Stimulated activated CD4-positive, alpha-beta T cell treated with anti-CD3 and anti-CD28 coated beads, Interleukin-1b, Interleukin-23, amount 100 ng/mL, for 1 hour (primary cell): ENCODE results near the gene PLAU.
"Not testable (repeated sequence)": the region's sequence is repeated elsewhere in the genome, so short reads cannot be mapped to it uniquely, and the experiment has no call there.

Experiments
- DNase-seq, 2 donors: peaks; one replicate each; pipeline ENCODE4 v3.0.0-alpha.2; 2020; ENCODE audit warnings: low read depth in 2 of 2

PLAU gene

GRCh38 chr10:73876971-73877370 is 34.0 kb upstream of the PLAU start:
- no peak for DNase-seq

GRCh38 chr10:73877533-73878160 is 33.3 kb upstream of the PLAU start:
- DNase-seq: no peak

GRCh38 chr10:73878365-73878764 is 32.6 kb upstream of the PLAU start:
- DNase-seq: no peak

GRCh38 chr10:73879296-73880173 is 31.4 kb upstream of the PLAU start:
- DNase-seq: peak; percentile 85 to 86

GRCh38 chr10:73881221-73881919 is 29.6 kb upstream of the PLAU start:
- no peak for DNase-seq

- no peak for DNase-seq
Observed at GRCh38 chr10:73884017-73884416, 26.9 kb upstream of the PLAU start.

- DNase-seq: peak; percentile 33 to 35
Observed at GRCh38 chr10:73886085-73886529, 24.8 kb upstream of the PLAU start.

- DNase-seq: no peak
Observed at GRCh38 chr10:73886661-73887293, 24.2 kb upstream of the PLAU start.

- DNase-seq: no peak
Observed at GRCh38 chr10:73887294-73888039, 23.5 kb upstream of the PLAU start.

GRCh38 chr10:73888514-73888913 is 22.4 kb upstream of the PLAU start:
- DNase-seq: no peak

- DNase-seq: peak in 1 of 2 donors; percentile 17
Observed at GRCh38 chr10:73889014-73889413, 21.9 kb upstream of the PLAU start.

GRCh38 chr10:73889416-73889815 is 21.5 kb upstream of the PLAU start:
- DNase-seq: not testable (repeated sequence)

GRCh38 chr10:73890261-73890660 is 20.7 kb upstream of the PLAU start:
- DNase-seq: no peak

GRCh38 chr10:73890830-73891229 is 20.1 kb upstream of the PLAU start:
- DNase-seq: not testable (repeated sequence)

GRCh38 chr10:73891540-73891939 is 19.4 kb upstream of the PLAU start:
- no peak for DNase-seq

GRCh38 chr10:73892310-73893030 is 18.5 kb upstream of the PLAU start:
- no peak for DNase-seq

GRCh38 chr10:73893426-73893825 is 17.5 kb upstream of the PLAU start:
- DNase-seq: no peak

- no peak for DNase-seq
Observed at GRCh38 chr10:73894245-73894971, 16.5 kb upstream of the PLAU start.

GRCh38 chr10:73895381-73895780 is 15.6 kb upstream of the PLAU start:
- DNase-seq: not testable (repeated sequence)

GRCh38 chr10:73897693-73898092 is 13.2 kb upstream of the PLAU start:
- no peak for DNase-seq
